Diencephalon (tissue), 1 donor: ENCODE measurements around the gene SCAF11. TPM values are rescaled to one million over a fixed set of nuclear protein-coding genes. Genes with fewer than 3 reads are reported as not detected.

Experiments
- small RNA-seq: library from RNA; depleted of rRNA; stranded (forward); fragments of <200 nt; gene quantifications from one replicate; pipeline ENCODE3, GENCODE V24; 2014
- total RNA-seq: library from RNA; depleted of rRNA; stranded (reverse); fragments of >200 nt; gene quantifications from one replicate; pipeline ENCODE4 v1.2.3, GENCODE V29; 2014

The SCAF11 gene, protein sequence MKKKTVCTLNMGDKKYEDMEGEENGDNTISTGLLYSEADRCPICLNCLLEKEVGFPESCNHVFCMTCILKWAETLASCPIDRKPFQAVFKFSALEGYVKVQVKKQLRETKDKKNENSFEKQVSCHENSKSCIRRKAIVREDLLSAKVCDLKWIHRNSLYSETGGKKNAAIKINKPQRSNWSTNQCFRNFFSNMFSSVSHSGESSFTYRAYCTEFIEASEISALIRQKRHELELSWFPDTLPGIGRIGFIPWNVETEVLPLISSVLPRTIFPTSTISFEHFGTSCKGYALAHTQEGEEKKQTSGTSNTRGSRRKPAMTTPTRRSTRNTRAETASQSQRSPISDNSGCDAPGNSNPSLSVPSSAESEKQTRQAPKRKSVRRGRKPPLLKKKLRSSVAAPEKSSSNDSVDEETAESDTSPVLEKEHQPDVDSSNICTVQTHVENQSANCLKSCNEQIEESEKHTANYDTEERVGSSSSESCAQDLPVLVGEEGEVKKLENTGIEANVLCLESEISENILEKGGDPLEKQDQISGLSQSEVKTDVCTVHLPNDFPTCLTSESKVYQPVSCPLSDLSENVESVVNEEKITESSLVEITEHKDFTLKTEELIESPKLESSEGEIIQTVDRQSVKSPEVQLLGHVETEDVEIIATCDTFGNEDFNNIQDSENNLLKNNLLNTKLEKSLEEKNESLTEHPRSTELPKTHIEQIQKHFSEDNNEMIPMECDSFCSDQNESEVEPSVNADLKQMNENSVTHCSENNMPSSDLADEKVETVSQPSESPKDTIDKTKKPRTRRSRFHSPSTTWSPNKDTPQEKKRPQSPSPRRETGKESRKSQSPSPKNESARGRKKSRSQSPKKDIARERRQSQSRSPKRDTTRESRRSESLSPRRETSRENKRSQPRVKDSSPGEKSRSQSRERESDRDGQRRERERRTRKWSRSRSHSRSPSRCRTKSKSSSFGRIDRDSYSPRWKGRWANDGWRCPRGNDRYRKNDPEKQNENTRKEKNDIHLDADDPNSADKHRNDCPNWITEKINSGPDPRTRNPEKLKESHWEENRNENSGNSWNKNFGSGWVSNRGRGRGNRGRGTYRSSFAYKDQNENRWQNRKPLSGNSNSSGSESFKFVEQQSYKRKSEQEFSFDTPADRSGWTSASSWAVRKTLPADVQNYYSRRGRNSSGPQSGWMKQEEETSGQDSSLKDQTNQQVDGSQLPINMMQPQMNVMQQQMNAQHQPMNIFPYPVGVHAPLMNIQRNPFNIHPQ (N-terminal part only)
- 72.2 TPM for total RNA-seq

DNA sequence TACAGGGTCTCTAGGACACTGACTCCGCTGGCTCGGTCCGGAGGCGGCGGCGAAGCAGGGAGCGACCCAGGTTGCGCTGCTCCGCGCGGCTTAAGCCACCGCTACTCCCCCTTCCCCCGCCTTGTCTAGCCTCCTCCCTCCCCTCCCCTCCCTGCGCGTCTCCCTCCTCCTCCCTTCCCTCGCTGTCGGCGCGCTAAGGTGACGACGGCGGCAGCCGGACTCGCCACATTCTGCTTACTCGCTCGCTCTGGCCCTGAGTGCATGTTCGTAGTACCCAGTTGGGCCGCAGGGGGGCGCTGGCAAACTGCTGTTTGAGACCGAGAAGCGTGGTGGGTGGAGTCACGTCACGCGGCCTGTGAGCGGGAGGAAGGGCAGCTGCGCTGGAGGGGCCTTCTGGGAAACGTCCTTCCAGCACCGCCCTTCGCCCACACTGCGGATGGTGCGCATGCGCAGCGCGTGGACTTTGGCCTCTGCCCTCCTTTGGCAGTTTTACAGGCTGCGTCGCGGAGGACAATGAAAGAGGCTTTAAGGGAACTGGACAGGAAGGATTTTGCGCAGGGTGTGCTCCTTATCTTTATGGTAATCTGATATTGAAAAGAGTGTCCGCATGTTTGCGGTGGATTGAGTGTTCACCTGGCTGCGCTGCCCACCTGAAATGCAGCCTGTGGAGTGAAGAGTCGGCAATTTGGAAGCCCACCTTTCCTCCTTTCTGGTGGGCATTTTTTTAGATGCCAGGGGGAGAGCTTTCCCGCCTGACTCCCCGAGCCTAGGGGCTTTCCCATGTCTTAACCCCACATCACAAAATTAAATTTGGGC is at the start of gene SCAF11:
SCAF11 (minus strand) TSS at position 107 of the 816 bp plus-strand sequence. CDS start 26,407 bp downstream, outside the sequence.

Small RNAs within 50 kb of the gene (small RNA-seq; reads per million reads assigned to genes)
- not detected for gene RN7SL246P
